ENCODE measurements around the gene ULBP1.
"Not testable (repeated sequence)": the region's sequence is repeated elsewhere in the genome, so short reads cannot be mapped to it uniquely, and the experiment has no call there.

The ULBP1 gene

GRCh38 chr6:149948011-149948410, 15.7 kb upstream of the ULBP1 start:
- TF ChIP-seq, protein P1, sequence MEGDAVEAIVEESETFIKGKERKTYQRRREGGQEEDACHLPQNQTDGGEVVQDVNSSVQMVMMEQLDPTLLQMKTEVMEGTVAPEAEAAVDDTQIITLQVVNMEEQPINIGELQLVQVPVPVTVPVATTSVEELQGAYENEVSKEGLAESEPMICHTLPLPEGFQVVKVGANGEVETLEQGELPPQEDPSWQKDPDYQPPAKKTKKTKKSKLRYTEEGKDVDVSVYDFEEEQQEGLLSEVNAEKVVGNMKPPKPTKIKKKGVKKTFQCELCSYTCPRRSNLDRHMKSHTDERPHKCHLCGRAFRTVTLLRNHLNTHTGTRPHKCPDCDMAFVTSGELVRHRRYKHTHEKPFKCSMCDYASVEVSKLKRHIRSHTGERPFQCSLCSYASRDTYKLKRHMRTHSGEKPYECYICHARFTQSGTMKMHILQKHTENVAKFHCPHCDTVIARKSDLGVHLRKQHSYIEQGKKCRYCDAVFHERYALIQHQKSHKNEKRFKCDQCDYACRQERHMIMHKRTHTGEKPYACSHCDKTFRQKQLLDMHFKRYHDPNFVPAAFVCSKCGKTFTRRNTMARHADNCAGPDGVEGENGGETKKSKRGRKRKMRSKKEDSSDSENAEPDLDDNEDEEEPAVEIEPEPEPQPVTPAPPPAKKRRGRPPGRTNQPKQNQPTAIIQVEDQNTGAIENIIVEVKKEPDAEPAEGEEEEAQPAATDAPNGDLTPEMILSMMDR (IDR thresholded peaks at IDR 0.05; ENCODE audit: control insufficient read depth, insufficient read depth, low read depth, low read length, missing control alignments): no peak
- no peak for DNase-seq (ENCODE audit: low read depth)
- no peak overlapping the region for H3K4me3 ChIP-seq (ENCODE audit: control insufficient read depth, low read depth, low read length)

DNA sequence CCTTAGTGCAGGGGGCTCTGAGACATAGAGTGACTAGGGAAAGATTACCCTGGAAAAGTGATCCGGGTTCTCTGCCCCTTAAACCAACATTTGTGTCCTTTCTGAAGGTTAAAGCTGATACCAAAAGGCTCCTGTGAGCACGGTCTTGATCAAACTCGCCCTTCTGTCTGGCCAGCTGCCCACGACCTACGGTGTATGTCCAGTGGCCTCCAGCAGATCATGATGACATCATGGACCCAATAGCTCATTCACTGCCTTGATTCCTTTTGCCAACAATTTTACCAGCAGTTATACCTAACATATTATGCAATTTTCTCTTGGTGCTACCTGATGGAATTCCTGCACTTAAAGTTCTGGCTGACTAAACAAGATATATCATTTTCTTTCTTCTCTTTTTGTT, 15.1 kb upstream of the ULBP1 start:
- TF ChIP-seq, protein P1 (IDR thresholded peaks at IDR 0.05; ENCODE audit: control insufficient read depth, insufficient read depth, low read depth, low read length, missing control alignments): no peak
- H3K4me3 ChIP-seq (ENCODE audit: control insufficient read depth, low read depth, low read length): no peak overlapping the region
- no peak for DNase-seq (ENCODE audit: low read depth)

GRCh38 chr6:149950423-149950822, 13.3 kb upstream of the ULBP1 start:
- TF ChIP-seq, protein P1 (IDR thresholded peaks at IDR 0.05; ENCODE audit: control insufficient read depth, insufficient read depth, low read depth, low read length, missing control alignments): no peak
- no peak overlapping the region for H3K4me3 ChIP-seq (ENCODE audit: control insufficient read depth, low read depth, low read length)
- DNase-seq (ENCODE audit: low read depth): no peak

GRCh38 chr6:149951096-149951495, 12.6 kb upstream of the ULBP1 start:
- no peak overlapping the region for H3K4me3 ChIP-seq (ENCODE audit: control insufficient read depth, low read depth, low read length)
- TF ChIP-seq, protein P1 (IDR thresholded peaks at IDR 0.05; ENCODE audit: control insufficient read depth, insufficient read depth, low read depth, low read length, missing control alignments): no peak
- no peak for DNase-seq (ENCODE audit: low read depth)

DNA sequence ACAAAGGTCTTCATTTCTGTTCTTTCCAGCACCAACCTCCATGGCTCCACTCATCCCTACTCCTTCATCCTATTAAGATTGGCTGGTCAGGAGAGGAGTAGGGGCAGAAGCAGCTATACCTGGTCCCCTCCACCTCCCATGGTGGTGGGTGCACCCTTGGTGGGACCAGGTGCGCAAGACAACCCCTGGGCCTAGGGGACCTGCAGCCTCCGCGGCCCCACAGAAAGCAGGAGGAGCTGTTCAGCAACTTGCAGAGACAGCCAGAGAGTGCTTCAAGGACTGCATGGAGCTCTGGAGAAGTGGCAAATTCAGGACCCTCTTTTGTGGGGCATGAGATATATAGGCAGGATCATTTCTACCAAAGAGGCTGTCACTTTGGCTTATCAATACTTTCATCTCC, 12.1 kb upstream of the ULBP1 start:
- TF ChIP-seq, protein P1 (IDR thresholded peaks at IDR 0.05; ENCODE audit: control insufficient read depth, insufficient read depth, low read depth, low read length, missing control alignments): no peak
- H3K4me3 ChIP-seq (ENCODE audit: control insufficient read depth, low read depth, low read length): no peak overlapping the region
- DNase-seq (ENCODE audit: low read depth): no peak

DNA sequence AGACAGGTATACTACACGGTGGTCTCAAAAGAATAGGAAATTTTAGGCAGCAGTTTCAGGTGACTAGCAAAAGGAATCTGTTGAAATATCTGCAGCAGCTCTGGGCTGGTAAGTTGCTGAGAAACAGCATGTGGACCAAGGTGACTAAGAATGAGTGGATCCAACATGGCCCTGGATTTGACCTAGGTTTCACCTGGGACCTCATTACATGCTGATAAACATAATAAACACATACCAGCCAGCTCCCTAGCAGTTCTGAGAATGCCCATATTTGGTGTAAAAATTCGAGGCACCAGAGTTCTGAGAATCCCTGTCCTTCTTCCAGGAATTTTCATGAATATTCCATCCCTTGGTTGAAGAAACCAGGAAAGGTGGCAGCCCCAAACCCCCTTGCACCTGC, 10.4 kb upstream of the ULBP1 start:
- DNase-seq (ENCODE audit: low read depth): not testable (repeated sequence)

GRCh38 chr6:149953934-149954327, 9.8 kb upstream of the ULBP1 start:
- DNase-seq (ENCODE audit: low read depth): not testable (repeated sequence)
- H3K4me3 ChIP-seq (ENCODE audit: control insufficient read depth, low read depth, low read length): peak overlapping the region; percentile 14

More for the DNA sequence above, 10.4 kb upstream of the ULBP1 start:
- H3K4me3 ChIP-seq (ENCODE audit: control insufficient read depth, low read depth, low read length): not testable (repeated sequence)

GRCh38 chr6:149954328-149954983, 9.3 kb upstream of the ULBP1 start:
- DNase-seq (ENCODE audit: low read depth): not testable (repeated sequence)
- H3K4me3 ChIP-seq (ENCODE audit: control insufficient read depth, low read depth, low read length): peak overlapping the region; percentile 14

DNA sequence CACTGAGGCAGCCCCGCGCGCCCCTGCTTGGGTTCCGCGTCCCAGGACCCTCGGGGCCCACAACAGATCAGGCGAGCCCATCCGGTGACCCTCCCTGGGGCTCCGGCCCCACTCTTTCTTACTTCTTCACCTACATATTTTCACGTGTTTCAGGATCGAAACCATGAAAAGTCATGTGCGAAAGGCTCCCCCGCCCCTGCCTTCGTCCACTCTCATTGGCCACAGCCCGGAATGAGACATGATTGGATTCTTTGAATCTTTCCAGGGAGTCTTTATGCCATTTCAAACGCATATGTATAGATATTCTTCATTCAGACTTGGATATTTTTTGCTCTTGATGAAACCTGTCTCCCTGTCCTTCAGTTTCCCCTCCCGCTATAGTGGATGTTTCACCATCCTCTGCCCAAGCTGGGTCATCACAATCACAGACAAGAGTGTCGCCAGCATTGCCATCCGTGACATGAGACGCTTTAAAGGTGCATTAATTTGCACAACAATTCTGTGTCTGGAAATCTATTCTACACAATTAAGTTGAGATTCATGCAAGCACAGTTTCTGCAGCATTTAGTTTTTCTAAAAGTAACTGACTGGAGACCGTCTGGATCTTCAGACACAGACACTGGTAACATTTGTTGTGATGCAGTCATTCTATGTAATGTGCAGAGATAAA, 8.6 kb upstream of the ULBP1 start:
- H3K4me3 ChIP-seq (ENCODE audit: control insufficient read depth, low read depth, low read length); DNase-seq (ENCODE audit: low read depth): not testable (repeated sequence)

GRCh38 chr6:149955654-149956317, 8.0 kb upstream of the ULBP1 start:
- H3K4me3 ChIP-seq (ENCODE audit: control insufficient read depth, low read depth, low read length); DNase-seq (ENCODE audit: low read depth): not testable (repeated sequence)

DNA sequence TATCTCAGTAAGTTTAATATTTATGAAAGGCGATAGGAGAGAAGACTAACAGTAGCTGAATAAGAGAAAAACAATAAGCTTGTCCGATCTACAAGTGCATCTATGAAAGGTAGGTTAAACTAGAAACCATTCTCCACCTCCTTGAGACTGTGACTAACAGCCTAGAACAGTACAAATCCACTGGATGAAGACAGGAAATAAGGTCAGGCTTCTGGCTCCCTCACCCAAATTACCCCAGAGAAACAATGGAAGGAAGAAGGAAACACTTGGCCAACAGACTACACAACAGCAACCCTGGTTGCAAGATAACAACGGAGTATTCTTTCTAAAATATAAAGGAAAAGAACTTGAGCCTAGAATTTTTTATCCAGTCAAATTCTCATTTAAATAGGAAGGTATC, 5.6 kb upstream of the ULBP1 start:
- DNase-seq (ENCODE audit: low read depth): not testable (repeated sequence)

GRCh38 chr6:149959806-149960205, 3.9 kb upstream of the ULBP1 start:
- not testable (repeated sequence) for DNase-seq (ENCODE audit: low read depth); H3K4me3 ChIP-seq (ENCODE audit: control insufficient read depth, low read depth, low read length)

More for the DNA sequence above, 5.6 kb upstream of the ULBP1 start:
- not testable (repeated sequence) for H3K4me3 ChIP-seq (ENCODE audit: control insufficient read depth, low read depth, low read length)

Measured in AG09309 (cell line).